ENCODE data around the gene THBS3.

The THBS3 gene

GRCh38 chr1:155175281-155175926, 32.3 kb downstream of the THBS3 start:
- TF ChIP-seq HDGF (IDR thresholded peaks at IDR 0.05; ENCODE audit: borderline replicate concordance) = no peak
- TF ChIP-seq FOXK2 (IDR thresholded peaks at IDR 0.05) = no peak
- no peak for TF ChIP-seq SUZ12 (IDR thresholded peaks at IDR 0.05)
- TF ChIP-seq ELF4 (IDR thresholded peaks at IDR 0.05) = no peak
- TF ChIP-seq L3MBTL2 (conservative IDR thresholded peaks at IDR 0.05) = no peak
- no peak for TF ChIP-seq FOXM1 (IDR thresholded peaks at IDR 0.05; ENCODE audit: borderline replicate concordance)
- no peak for TF ChIP-seq SP1 (IDR thresholded peaks at IDR 0.05)
- TF ChIP-seq BHLHE40 (IDR thresholded peaks at IDR 0.05; ENCODE audit: borderline replicate concordance) = no peak
- no peak for TF ChIP-seq PKNOX1 (IDR thresholded peaks at IDR 0.05)
- TF ChIP-seq CTBP1 (IDR thresholded peaks at IDR 0.05; ENCODE audit: borderline replicate concordance) = no peak
- no peak for TF ChIP-seq ARNT (IDR thresholded peaks at IDR 0.05)
- no peak for TF ChIP-seq TARDBP (IDR thresholded peaks at IDR 0.05)
- TF ChIP-seq LEF1 (IDR thresholded peaks at IDR 0.05; ENCODE audit: borderline replicate concordance) = no peak
- TF ChIP-seq NFRKB (IDR thresholded peaks at IDR 0.05) = no peak
- no peak for TF ChIP-seq FOXA1 (IDR thresholded peaks at IDR 0.05)
- DNase-seq (ENCODE audit: extremely low spot score) = no peak
- CTCF ChIA-PET = interaction anchor here (0.8 to 5.7 kb wide), 5 partner anchors 18 to 90 kb away, joined by 4 to 52 read pairs (median 6); no protein-coding TSS in a partner anchor
- POLR2A ChIA-PET = interaction anchor here (0.7 to 4.5 kb wide), 7 partner anchors 8 to 52 kb away, joined by 3 to 96 read pairs (median 4); partner anchors contain the start of genes DPM3 and SLC50A1

GRCh38 chr1:155174324-155175280, 33.1 kb downstream of the THBS3 start:
- no peak for TF ChIP-seq ARNT (IDR thresholded peaks at IDR 0.05)
- TF ChIP-seq FOXK2 (IDR thresholded peaks at IDR 0.05) = no peak
- no peak for TF ChIP-seq LEF1 (IDR thresholded peaks at IDR 0.05; ENCODE audit: borderline replicate concordance)
- TF ChIP-seq ELF4 (IDR thresholded peaks at IDR 0.05) = no peak
- no peak for TF ChIP-seq ZNF384 (IDR thresholded peaks at IDR 0.05)
- no peak for TF ChIP-seq FOXM1 (IDR thresholded peaks at IDR 0.05; ENCODE audit: borderline replicate concordance)
- no peak for TF ChIP-seq L3MBTL2 (conservative IDR thresholded peaks at IDR 0.05)
- no peak for TF ChIP-seq TARDBP (IDR thresholded peaks at IDR 0.05)
- no peak for TF ChIP-seq SUZ12 (IDR thresholded peaks at IDR 0.05)
- no peak for TF ChIP-seq HDGF (IDR thresholded peaks at IDR 0.05; ENCODE audit: borderline replicate concordance)
- no peak for TF ChIP-seq FOXA1 (IDR thresholded peaks at IDR 0.05)
- no peak for TF ChIP-seq NFRKB (IDR thresholded peaks at IDR 0.05)
- TF ChIP-seq BHLHE40 (IDR thresholded peaks at IDR 0.05; ENCODE audit: borderline replicate concordance) = no peak
- no peak for TF ChIP-seq PKNOX1 (IDR thresholded peaks at IDR 0.05)
- TF ChIP-seq SP1 (IDR thresholded peaks at IDR 0.05) = no peak
- no peak for TF ChIP-seq CTBP1 (IDR thresholded peaks at IDR 0.05; ENCODE audit: borderline replicate concordance)
- ChIA-PET CTCF (interaction anchor here (1.0 to 5.7 kb wide), 5 partner anchors 19 to 89 kb away, joined by 4 to 52 read pairs (median 7); no protein-coding TSS in a partner anchor), POLR2A (interaction anchor here (0.6 to 4.5 kb wide), 13 partner anchors 11 to 435 kb away, joined by 3 to 96 read pairs (median 5); partner anchors contain the start of genes ADAM15, DPM3, MTX1 and SLC50A1)
- no peak for DNase-seq (ENCODE audit: extremely low spot score)

DNA sequence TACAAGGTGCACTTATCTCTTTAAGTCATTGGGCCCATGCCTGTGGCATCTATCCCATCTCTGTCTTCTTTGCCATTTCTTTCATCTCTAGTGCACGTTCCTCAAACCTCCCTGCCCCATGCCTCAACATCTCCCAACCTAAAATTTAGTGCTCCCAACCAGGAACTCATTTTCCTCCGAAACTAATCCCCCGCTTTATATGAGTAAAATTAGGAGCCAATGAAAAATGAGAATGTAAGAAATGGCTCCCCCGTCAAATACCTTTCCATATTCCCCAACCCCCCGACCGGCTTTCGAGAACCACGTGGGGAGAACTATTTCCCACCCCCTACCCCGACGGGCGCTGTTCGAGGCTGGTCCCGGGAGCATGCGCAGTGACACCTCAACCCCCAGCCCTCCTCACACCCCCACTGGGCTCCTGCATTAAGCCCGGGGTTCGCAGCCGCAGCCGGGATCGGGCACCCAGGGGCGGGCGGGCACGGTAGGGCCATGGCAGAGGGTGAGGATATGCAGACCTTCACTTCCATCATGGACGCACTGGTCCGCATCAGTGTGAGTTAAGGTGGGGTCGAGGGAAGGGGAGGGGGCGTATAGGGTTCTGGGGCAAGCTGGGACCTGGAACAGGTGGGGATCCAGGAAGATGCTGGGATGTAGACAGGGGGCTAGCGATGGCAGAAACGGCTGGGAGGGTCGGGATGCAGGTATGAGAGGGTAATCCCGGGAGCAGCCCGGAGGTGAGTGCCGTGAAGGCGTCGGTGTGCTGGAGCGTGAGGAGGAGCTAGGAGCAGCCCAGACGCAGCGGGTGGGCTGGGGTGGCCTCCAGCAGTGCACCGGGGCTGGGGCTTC, 34.0 kb downstream of the THBS3 start, which contains the start of gene TRIM46:
TSS of gene TRIM46 (plus strand) at position 372 of the 846 bp plus-strand sequence. CDS start at position 490, 118 bp downstream.
- ChIA-PET CTCF (interaction anchor here (0.7 to 5.7 kb wide), 27 partner anchors 10 to 217 kb away, joined by 3 to 52 read pairs (median 4); partner anchors contain the start of genes ADAM15, FDPS, MTX1 and THBS3), POLR2A (interaction anchor here (0.6 to 4.5 kb wide), 44 partner anchors 10 to 292 kb away, joined by 3 to 96 read pairs (median 6); partner anchors contain the start of genes ADAM15, DPM3, EFNA1 and HCN3)
- DNase-seq (ENCODE audit: extremely low spot score) = peak; percentile 67
- peak; percentile 94 for TF ChIP-seq L3MBTL2 (conservative IDR thresholded peaks at IDR 0.05)
- TF ChIP-seq FOXK2 (IDR thresholded peaks at IDR 0.05) = no peak

GRCh38 chr1:155172732-155173477, 34.8 kb downstream of the THBS3 start, which contains the start of gene KRTCAP2:
TSS of gene KRTCAP2 (minus strand) at chr1:155173304. CDS start at chr1:155173224, 80 bp downstream.
- DNase-seq (ENCODE audit: extremely low spot score) = peak; percentile 99
- CTCF ChIA-PET = interaction anchor here (0.6 to 5.7 kb wide), 35 partner anchors 10 to 216 kb away, joined by 3 to 52 read pairs (median 4); partner anchors contain the start of genes ADAM15, EFNA3, FDPS and MTX1
- 0 out of 2 replicates have a peak, but pooled peaks have one; percentile 3 for TF ChIP-seq L3MBTL2 (conservative IDR thresholded peaks at IDR 0.05)
- TF ChIP-seq ZNF384 (IDR thresholded peaks at IDR 0.05) = no peak
- peak; percentile 57; the same call in 1 of the 2 replicates for TF ChIP-seq CTBP1 (IDR thresholded peaks at IDR 0.05; ENCODE audit: borderline replicate concordance)
- POLR2A ChIA-PET = interaction anchor here (0.6 to 4.5 kb wide), 49 partner anchors 9 to 291 kb away, joined by 3 to 96 read pairs (median 6); partner anchors contain the start of genes ADAM15, CKS1B, DPM3 and EFNA1

Measured in HEK293T (cell line).